Measurements from ENCODE around the gene FAM222B.
"Not testable (repeated sequence)": the region's sequence is repeated elsewhere in the genome, so short reads cannot be mapped to it uniquely, and the experiment has no call there.

Gene FAM222B

GRCh38 chr17:28882154-28882895, 39.7 kb upstream of the FAM222B start:
- no peak overlapping the region for H3K27ac ChIP-seq (ENCODE audit: low read depth, low read length)
- H2AFZ ChIP-seq (ENCODE audit: low read length, unreplicated experiment): no peak overlapping the region
- H3K4me3 ChIP-seq (ENCODE audit: low read depth, low read length): no peak overlapping the region
- no peaks in the 10 kb centered on the region for H3K36me3 ChIP-seq (ENCODE audit: insufficient read depth, low read length)
- peaks cover 4% of the 10 kb centered on the region for H3K4me1 ChIP-seq (ENCODE audit: control insufficient read depth, insufficient read depth, low read length, unreplicated experiment)
- H3K27me3 ChIP-seq (ENCODE audit: insufficient read depth, low read length): no peaks in the 10 kb centered on the region
- no peaks in the 10 kb centered on the region for H3K79me2 ChIP-seq (ENCODE audit: control insufficient read depth, insufficient read depth, low read length, unreplicated experiment)

GRCh38 chr17:28881533-28882056, 39.0 kb upstream of the FAM222B start:
- Histone ChIP-seq H3K79me2 (ENCODE audit: control insufficient read depth, insufficient read depth, low read length, unreplicated experiment) (no peaks in the 10 kb centered on the region), H3K4me1 (ENCODE audit: control insufficient read depth, insufficient read depth, low read length, unreplicated experiment) (peaks cover 4% of the 10 kb centered on the region), H3K4me3 (ENCODE audit: low read depth, low read length) (no peak overlapping the region), H3K27ac (ENCODE audit: low read depth, low read length) (no peak overlapping the region), H3K36me3 (ENCODE audit: insufficient read depth, low read length) (no peaks in the 10 kb centered on the region), H3K27me3 (ENCODE audit: insufficient read depth, low read length) (no peaks in the 10 kb centered on the region), H2AFZ (ENCODE audit: low read length, unreplicated experiment) (no peak overlapping the region)

GRCh38 chr17:28880572-28880945, 38.0 kb upstream of the FAM222B start:
- H3K79me2 ChIP-seq (ENCODE audit: control insufficient read depth, insufficient read depth, low read length, unreplicated experiment): no peaks in the 10 kb centered on the region
- no peaks in the 10 kb centered on the region for H3K27me3 ChIP-seq (ENCODE audit: insufficient read depth, low read length)
- peaks cover 4% of the 10 kb centered on the region for H3K4me1 ChIP-seq (ENCODE audit: control insufficient read depth, insufficient read depth, low read length, unreplicated experiment)
- no peak overlapping the region for H3K27ac ChIP-seq (ENCODE audit: low read depth, low read length)
- H2AFZ ChIP-seq (ENCODE audit: low read length, unreplicated experiment): no peak overlapping the region
- no peaks in the 10 kb centered on the region for H3K36me3 ChIP-seq (ENCODE audit: insufficient read depth, low read length)
- no peak overlapping the region for H3K4me3 ChIP-seq (ENCODE audit: low read depth, low read length)

DNA sequence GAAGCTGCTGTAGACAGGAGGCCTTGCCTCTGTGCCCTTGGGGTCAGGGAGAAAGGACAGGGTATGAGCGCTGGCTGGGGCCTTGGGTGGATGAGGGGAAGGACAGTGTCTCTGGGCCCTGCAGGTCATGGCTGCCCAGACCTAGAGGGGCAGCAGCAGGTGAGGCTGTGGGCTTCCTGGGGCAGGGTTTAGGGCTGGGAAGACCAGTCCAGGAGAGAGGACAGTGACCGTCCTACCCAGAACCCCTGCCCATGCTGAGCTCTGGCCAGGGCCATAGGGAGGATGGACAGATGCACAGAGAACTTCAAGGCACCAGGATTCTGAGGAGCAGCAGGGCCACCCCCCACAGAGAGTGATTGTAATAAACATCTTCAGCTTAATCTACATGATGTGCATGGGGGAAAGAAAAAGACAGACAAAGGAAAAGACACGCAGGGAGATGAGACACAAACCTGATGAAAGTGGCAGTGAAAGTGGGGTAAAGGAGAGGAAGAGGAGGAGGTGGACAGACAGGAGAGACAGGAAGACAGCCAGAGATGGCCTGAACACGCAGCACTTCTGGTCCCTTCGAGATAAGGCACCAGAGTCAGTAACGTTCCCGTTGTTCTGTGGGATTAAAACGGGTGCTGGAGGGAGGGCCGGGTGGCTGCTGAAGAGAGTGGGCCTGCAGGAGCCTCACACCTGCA, 37.4 kb upstream of the FAM222B start:
- H3K36me3 ChIP-seq (ENCODE audit: insufficient read depth, low read length): no peaks in the 10 kb centered on the region

DNA sequence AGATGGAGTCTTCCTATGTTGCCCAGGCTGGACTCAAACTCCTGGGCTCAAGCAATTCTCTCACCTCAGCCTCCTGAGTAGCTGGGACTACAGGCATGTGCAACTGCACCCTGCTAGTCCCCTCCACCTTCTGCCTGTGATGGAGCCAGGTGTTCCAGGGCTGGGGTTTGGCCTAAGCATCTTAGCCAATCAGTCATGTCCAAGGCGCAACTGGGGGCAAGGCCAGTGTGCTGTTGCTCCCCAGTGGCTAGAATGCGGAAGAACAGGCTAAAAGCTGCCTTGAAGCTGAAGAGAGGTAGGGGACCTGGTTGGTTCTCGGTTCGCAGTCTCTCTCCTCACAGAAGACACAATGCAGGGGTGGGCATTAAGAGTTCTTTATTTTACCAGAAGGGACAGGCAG, 36.4 kb upstream of the FAM222B start:
- Histone ChIP-seq H3K4me3 (ENCODE audit: low read depth, low read length) (no peak overlapping the region), H3K27me3 (ENCODE audit: insufficient read depth, low read length) (no peaks in the 10 kb centered on the region), H3K36me3 (ENCODE audit: insufficient read depth, low read length) (no peaks in the 10 kb centered on the region), H3K27ac (ENCODE audit: low read depth, low read length) (no peak overlapping the region), H3K4me1 (ENCODE audit: control insufficient read depth, insufficient read depth, low read length, unreplicated experiment) (peaks cover 4% of the 10 kb centered on the region), H3K79me2 (ENCODE audit: control insufficient read depth, insufficient read depth, low read length, unreplicated experiment) (no peaks in the 10 kb centered on the region), H2AFZ (ENCODE audit: low read length, unreplicated experiment) (no peak overlapping the region)

More for the DNA sequence above, 37.4 kb upstream of the FAM222B start:
- Histone ChIP-seq H2AFZ (ENCODE audit: low read length, unreplicated experiment) (no peak overlapping the region), H3K79me2 (ENCODE audit: control insufficient read depth, insufficient read depth, low read length, unreplicated experiment) (no peaks in the 10 kb centered on the region), H3K4me1 (ENCODE audit: control insufficient read depth, insufficient read depth, low read length, unreplicated experiment) (peaks cover 4% of the 10 kb centered on the region), H3K4me3 (ENCODE audit: low read depth, low read length) (no peak overlapping the region), H3K27ac (ENCODE audit: low read depth, low read length) (no peak overlapping the region), H3K27me3 (ENCODE audit: insufficient read depth, low read length) (no peaks in the 10 kb centered on the region)

DNA sequence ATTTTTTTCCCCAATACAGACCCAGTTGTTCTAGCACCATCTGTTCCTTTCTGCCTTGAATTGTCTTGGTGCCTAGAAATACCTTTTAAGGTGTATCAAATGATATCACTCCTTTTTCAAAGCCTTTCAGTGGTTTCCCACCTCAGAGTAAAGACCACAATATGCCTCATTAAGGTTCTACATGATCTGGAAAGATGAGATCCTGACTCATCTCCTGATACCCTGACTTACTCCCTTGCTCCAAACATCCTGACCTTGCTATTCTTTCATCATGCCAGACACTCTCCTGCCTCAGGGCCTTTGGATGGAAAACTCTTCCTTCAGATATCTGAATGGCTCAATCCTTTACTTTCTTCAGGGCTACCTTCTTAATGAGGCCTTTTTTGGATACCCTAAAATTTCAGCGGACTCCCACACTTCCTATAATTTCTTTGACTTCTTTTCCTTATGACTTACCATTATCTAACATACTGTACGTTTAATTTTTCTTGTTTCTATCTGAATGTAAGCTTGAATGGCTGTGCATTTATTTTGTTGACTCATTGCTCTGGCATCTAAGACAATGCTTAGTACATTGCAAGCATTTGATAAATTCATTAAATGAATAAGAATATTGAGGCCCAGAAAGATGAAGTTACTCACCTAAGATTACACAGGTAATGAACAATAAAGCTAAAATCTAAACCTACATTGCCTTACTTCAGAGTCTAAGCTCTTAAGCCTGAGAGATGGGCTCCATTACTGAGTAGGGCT, 35.7 kb upstream of the FAM222B start:
- H3K4me1 ChIP-seq (ENCODE audit: control insufficient read depth, insufficient read depth, low read length, unreplicated experiment): peaks cover 4% of the 10 kb centered on the region
- no peak overlapping the region for H3K4me3 ChIP-seq (ENCODE audit: low read depth, low read length)
- H3K27me3 ChIP-seq (ENCODE audit: insufficient read depth, low read length): no peaks in the 10 kb centered on the region
- no peaks in the 10 kb centered on the region for H3K36me3 ChIP-seq (ENCODE audit: insufficient read depth, low read length)
- no peak overlapping the region for H3K27ac ChIP-seq (ENCODE audit: low read depth, low read length)
- H3K79me2 ChIP-seq (ENCODE audit: control insufficient read depth, insufficient read depth, low read length, unreplicated experiment): no peaks in the 10 kb centered on the region
- no peak overlapping the region for H2AFZ ChIP-seq (ENCODE audit: low read length, unreplicated experiment)

GRCh38 chr17:28877150-28877711, 34.6 kb upstream of the FAM222B start:
- H3K27ac ChIP-seq (ENCODE audit: low read depth, low read length); H2AFZ ChIP-seq (ENCODE audit: low read length, unreplicated experiment); H3K36me3 ChIP-seq (ENCODE audit: insufficient read depth, low read length); H3K27me3 ChIP-seq (ENCODE audit: insufficient read depth, low read length); H3K4me1 ChIP-seq (ENCODE audit: control insufficient read depth, insufficient read depth, low read length, unreplicated experiment); H3K4me3 ChIP-seq (ENCODE audit: low read depth, low read length); H3K79me2 ChIP-seq (ENCODE audit: control insufficient read depth, insufficient read depth, low read length, unreplicated experiment): not testable (repeated sequence)

- Histone ChIP-seq H3K27me3 (ENCODE audit: insufficient read depth, low read length) (no peaks in the 10 kb centered on the region), H3K4me3 (ENCODE audit: low read depth, low read length) (no peak overlapping the region), H2AFZ (ENCODE audit: low read length, unreplicated experiment) (no peak overlapping the region), H3K4me1 (ENCODE audit: control insufficient read depth, insufficient read depth, low read length, unreplicated experiment) (peaks cover 4% of the 10 kb centered on the region), H3K27ac (ENCODE audit: low read depth, low read length) (no peak overlapping the region), H3K79me2 (ENCODE audit: control insufficient read depth, insufficient read depth, low read length, unreplicated experiment) (no peaks in the 10 kb centered on the region), H3K36me3 (ENCODE audit: insufficient read depth, low read length) (no peaks in the 10 kb centered on the region)
Observed at GRCh38 chr17:28875848-28876550, 33.4 kb upstream of the FAM222B start.

DNA sequence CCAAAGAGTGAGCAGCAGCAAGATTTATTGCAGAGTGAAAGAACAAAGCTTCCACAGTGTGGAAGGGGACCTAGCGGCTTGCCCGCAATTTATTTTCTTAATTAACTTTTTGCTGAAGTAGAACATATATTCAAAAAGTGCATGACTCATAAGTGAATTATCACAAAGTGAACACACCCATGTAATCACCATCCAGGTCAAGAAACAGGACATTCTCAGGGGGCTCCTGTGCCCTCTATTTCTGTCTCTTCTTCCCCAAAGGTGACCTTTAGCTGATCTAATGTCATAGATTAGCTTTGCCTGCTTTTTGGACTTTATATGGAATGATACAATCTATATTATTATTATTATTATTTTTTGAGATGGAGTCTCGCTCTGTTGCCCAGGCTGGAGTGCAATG, 32.2 kb upstream of the FAM222B start:
- no peak overlapping the region for H3K27ac ChIP-seq (ENCODE audit: low read depth, low read length)
- no peaks in the 10 kb centered on the region for H3K27me3 ChIP-seq (ENCODE audit: insufficient read depth, low read length)
- H3K4me3 ChIP-seq (ENCODE audit: low read depth, low read length): no peak overlapping the region
- no peaks in the 10 kb centered on the region for H3K79me2 ChIP-seq (ENCODE audit: control insufficient read depth, insufficient read depth, low read length, unreplicated experiment)
- H2AFZ ChIP-seq (ENCODE audit: low read length, unreplicated experiment): no peak overlapping the region
- H3K4me1 ChIP-seq (ENCODE audit: control insufficient read depth, insufficient read depth, low read length, unreplicated experiment): peaks cover 4% of the 10 kb centered on the region
- no peaks in the 10 kb centered on the region for H3K36me3 ChIP-seq (ENCODE audit: insufficient read depth, low read length)

DNA sequence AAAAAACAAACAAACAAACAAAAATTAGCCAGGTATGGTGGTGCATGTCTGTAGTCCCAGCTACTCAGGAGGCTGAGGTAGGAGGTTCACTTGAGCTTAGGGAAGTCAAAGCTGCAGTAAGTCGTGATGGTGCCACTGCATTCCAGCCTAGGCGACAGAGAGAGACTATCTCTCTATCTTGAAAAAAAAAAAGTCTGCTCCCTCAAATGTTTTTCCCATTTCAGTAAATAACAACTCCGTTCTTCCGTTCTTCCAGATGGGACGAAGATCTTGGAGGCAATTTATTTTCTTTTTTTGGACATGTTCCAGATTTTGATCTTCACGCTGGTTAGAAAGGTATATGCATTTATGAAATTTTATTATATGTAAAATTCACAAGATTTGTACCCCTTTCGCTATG, 31.2 kb upstream of the FAM222B start:
- H2AFZ ChIP-seq (ENCODE audit: low read length, unreplicated experiment): no peak overlapping the region
- H3K79me2 ChIP-seq (ENCODE audit: control insufficient read depth, insufficient read depth, low read length, unreplicated experiment): no peaks in the 10 kb centered on the region
- H3K27me3 ChIP-seq (ENCODE audit: insufficient read depth, low read length): no peaks in the 10 kb centered on the region
- H3K4me3 ChIP-seq (ENCODE audit: low read depth, low read length): no peak overlapping the region
- H3K36me3 ChIP-seq (ENCODE audit: insufficient read depth, low read length): no peaks in the 10 kb centered on the region
- no peak overlapping the region for H3K27ac ChIP-seq (ENCODE audit: low read depth, low read length)
- peaks cover 2% of the 10 kb centered on the region for H3K4me1 ChIP-seq (ENCODE audit: control insufficient read depth, insufficient read depth, low read length, unreplicated experiment)
